NCI-H226 (cell line): Measurements from ENCODE around the gene ASAH2.
A peak's percentile ranks its signal among the peaks of the same experiment; 100 is the strongest.
"Not testable (repeated sequence)": the region's sequence is repeated elsewhere in the genome, so short reads cannot be mapped to it uniquely, and the experiment has no call there.

Experiments used
- DNase-seq: peaks from one replicate; pipeline ENCODE4 v3.0.0-alpha.2; 2015

ASAH2 gene

DNA sequence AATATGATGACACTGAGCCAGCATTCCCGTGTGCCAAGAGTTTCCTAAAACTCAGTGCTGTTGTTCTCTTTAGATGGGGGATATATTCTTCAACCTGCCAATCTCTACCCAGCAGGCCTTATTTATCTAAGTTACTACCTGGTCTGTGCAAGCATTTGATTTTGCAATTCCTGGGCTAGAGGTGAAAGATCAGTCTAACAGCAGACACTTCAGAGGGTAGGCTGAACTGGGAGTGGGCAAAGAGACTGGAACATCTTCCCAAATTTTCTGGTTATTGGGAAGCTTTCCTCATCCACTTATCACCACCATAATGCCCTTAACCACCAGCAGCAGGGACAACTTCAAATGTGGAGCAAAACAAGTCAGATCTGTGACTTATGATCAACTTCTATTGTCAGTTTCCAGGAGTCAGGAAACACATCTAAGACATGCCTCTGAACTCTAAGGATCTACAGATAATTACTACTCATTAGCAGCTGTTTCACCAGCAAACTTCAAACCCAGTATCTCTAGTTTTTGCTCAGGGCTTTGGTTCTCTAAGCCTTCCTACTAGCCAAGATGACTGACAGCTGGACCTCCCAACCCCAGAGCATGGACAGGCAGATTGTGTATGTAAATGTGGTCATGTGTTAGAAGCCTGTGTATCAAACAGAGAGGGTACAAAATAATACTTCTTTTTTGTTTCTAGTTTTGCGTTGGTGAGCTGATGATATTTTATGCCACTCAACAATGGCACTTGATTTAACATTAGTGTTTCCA, 1.0 kb downstream of the ASAH2 start:
- no peak for DNase-seq

DNA sequence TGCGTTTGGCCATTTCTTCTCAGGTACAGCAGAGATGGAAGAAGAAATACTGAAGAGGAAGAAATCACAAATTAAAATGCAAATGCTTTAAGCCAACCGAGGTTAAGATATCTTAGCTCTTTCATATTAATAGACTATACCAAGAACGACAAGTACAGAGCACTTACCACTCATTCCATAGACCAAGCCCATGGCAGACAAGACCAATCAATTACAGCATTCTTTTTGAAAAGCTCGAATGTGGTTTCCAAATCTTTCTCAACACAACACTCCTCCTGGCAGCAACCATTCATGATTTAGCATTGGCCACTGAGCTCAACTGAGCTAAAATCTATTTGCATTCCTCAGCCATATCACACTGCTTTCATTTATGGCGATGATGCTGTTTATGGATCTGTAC, 2.7 kb downstream of the ASAH2 start:
- DNase-seq, result no peak

GRCh38 chr10:50248062-50248461, 3.3 kb downstream of the ASAH2 start:
- DNase-seq, result no peak

- no peak for DNase-seq
Observed at GRCh38 chr10:50244201-50244600, 7.1 kb downstream of the ASAH2 start.

DNA sequence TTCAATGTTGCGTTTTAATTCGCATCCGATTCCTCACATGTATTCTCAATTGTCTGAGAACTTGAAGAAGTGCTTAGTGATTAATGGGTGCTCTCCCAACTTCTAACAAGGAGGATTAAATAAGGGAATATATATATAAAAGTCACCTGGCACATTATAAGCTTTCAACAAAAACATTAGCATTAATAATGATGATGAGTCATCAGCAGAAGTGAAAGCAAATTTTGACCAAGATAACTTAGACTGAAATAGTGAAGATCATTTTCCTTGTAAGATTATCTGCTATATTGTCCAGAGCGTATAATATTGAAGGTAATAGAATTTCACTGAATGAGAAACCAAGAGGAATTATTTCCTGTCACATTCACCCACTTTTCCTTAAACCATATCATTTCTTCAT, 8.5 kb downstream of the ASAH2 start:
- no peak for DNase-seq

DNA sequence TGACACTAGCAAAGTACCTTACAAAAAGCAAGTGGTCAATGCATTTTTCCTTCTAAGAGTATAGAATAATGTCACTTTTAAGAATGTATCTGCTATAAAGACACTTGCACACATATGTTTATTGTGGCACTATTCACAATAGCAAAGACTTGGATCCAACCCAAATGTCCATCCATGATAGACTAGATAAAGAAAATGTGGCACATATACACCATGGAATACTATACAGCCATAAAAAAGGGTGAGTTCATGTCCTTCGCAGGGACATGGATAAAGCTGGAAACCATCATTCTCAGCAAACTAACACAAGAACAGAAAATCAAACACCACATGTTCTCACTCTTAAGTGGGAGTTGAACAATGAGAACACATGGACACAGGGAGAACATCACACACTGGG, 9.8 kb downstream of the ASAH2 start:
- DNase-seq, result not testable (repeated sequence)

DNA sequence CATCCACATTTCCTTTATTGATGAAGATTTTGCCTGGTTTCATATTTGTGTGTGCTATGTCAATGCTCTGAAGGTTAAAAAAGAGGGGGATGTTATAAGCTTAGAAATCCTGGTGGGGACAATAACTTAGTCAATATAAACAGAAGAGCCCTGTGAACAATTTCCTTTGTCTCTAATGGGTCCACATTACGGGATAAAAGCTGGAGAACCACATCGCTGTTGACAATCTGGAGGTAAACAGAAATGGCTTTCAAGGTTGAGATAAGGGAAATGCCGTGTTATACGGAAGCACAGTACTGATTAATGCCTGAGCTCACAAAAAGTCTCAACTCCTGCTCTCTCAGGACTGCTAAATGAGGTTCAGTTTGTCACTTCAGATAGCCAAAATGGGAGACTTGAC, 16.8 kb downstream of the ASAH2 start:
- DNase-seq, result no peak

- no peak for DNase-seq
Observed at GRCh38 chr10:50232261-50232639, 19.1 kb downstream of the ASAH2 start.

- no peak for DNase-seq
Observed at GRCh38 chr10:50231515-50232260, 19.6 kb downstream of the ASAH2 start.

DNA sequence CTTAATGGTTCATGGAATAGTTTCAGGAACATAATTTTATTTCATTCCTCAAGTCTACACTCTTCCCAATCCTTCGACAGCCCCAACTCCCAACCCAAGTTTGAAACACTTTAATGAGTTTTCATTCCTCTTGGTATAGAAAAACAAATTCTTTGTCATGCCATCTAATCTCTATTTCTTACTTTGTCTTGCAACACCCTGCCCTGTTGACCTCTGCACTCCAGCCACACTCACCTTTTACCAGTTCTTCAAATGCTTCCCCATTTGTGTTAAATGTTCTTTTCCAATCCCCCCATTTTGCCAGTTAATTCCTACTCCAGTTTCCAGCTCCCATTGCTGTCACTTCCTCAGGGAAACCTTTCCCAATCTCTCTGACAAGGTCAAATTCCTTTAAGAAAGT, 21.9 kb downstream of the ASAH2 start:
- no peak for DNase-seq

DNA sequence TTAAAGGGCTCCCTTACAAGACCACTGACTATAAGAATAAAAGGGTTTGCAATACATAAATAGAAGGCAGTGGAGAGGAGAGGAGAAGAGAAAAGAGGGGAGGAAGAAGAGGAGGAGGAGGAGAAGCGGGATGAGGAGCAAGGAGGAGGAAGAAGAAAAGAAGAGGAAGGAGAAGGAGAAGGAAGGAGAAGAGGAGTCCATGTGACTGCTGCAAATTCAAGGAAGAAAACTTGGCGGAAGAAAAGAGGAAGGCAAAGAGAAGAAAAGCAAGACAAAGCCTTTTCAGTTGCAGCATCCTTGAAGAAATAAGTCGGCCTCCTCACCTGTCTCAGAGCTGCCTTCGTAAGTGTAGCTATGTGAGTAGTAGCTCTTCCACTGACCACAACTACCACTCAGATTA, 22.6 kb downstream of the ASAH2 start:
- DNase-seq, result no peak

DNA sequence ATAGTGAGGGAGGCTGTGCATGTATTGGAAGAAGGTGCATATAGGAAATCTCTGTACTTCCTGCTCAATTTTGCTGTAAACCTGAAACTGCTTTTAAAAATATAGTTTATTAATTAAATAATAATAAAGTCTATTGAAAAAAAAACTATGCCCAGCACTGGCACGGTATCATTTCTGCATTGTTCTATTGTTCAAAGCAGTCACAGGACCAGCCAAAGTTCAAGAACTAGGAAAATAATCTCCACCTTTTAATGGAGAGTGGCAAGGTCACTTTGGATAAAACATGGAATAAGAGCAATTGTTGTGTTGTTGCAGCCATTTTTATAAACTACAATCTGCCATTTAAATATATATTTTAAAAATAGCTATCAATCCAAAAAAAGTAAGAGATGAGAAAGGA, 24.7 kb downstream of the ASAH2 start:
- no peak for DNase-seq

- peak; percentile 53 for DNase-seq
Observed at GRCh38 chr10:50224330-50224952, 26.9 kb downstream of the ASAH2 start.

- no peak for DNase-seq
Observed at GRCh38 chr10:50222199-50222598, 29.1 kb downstream of the ASAH2 start.

GRCh38 chr10:50221470-50221869, 29.8 kb downstream of the ASAH2 start:
- no peak for DNase-seq

- DNase-seq, result no peak
Observed at GRCh38 chr10:50219646-50220045, 31.7 kb downstream of the ASAH2 start.

GRCh38 chr10:50219200-50219599, 32.1 kb downstream of the ASAH2 start:
- DNase-seq, result no peak

GRCh38 chr10:50216894-50217293, 34.4 kb downstream of the ASAH2 start:
- no peak for DNase-seq

DNA sequence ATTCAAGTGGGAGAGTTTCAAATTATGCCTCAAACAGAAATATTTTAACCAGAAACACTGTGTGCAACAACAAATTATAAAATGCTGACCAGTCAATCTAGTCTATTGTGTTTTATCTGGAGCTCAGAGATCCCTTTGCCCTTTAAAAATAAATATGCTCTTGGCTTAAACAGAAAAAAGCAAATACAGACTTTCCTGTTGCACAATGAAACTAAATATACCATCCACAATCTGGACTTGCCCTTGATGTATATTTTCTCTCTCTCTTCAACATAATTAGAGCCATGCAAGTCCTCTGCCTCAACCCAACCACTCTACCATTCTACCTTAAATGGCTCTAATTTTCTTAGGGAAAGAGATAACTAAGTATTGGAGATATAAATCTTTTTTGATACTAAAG, 34.9 kb downstream of the ASAH2 start:
- DNase-seq, result no peak

DNA sequence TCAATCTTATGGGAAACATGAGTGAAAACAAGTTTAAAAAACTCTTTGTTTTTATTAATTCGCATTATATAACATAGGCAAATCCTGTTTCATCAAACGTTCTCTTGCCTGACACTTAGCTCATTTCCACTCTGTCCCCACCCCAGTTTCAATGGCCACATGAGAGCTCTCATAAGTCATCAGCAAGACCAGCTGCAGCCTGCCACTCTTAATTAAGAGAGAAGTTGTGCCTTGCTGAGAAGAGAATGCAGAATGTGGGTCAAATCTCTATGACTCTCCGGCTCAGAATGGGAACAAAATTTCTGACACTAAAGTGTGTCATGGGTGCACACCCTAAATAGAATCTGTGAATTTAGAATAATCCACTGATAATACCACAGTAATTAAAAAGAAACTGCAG, 39.6 kb downstream of the ASAH2 start:
- DNase-seq, result no peak

GRCh38 chr10:50210876-50211275, 40.4 kb downstream of the ASAH2 start:
- DNase-seq, result no peak
